ENCODE results near the gene DAND5.

Gene DAND5

DNA sequence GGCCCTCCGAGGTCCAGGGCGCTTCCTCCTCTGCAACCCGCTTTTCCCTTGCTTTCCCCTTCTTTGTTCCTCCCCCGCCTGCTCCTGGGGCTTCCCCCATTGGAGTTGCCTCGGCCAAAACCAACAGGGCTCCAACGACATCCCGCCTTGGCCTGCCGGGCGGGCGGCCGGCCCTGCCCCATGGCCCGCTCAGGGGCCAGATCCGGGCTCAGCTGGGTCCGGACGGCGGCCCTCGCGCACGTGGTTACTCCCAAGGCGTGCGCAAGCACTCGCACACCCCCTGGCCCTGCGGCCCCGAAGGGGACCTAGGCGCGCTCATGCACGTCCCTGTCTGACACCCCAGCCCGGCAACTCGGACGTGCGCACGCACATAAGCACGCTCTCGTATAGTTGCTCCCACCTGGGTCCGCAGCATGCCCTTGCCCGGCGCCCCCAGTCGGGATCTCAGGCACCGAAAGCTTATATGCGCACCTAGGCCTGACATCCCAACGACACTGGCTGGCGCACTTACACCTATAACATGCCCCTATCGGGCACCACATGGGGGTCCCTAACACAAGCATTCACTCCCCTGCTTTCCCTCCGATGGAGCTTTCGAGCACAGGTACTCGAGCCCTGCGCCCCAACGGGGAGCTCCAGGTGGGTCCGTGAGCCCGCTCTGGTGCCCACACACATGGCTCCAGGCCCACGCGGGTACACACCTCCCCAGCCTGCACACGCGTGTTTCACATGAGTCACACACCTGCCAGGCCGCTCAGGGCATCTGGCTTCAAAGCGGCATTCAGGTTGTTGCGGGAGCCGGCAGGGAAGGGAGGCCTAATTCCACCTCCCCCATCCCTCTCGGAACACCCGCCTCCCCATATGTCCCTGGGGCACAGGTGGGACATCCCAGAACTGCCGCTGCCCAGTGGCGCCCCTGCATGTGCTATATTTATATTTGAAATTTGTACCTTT is 40.9 kb downstream of the DAND5 start:
- DNase-seq (ENCODE audit: low read depth in 3 of 3): no peak

DNA sequence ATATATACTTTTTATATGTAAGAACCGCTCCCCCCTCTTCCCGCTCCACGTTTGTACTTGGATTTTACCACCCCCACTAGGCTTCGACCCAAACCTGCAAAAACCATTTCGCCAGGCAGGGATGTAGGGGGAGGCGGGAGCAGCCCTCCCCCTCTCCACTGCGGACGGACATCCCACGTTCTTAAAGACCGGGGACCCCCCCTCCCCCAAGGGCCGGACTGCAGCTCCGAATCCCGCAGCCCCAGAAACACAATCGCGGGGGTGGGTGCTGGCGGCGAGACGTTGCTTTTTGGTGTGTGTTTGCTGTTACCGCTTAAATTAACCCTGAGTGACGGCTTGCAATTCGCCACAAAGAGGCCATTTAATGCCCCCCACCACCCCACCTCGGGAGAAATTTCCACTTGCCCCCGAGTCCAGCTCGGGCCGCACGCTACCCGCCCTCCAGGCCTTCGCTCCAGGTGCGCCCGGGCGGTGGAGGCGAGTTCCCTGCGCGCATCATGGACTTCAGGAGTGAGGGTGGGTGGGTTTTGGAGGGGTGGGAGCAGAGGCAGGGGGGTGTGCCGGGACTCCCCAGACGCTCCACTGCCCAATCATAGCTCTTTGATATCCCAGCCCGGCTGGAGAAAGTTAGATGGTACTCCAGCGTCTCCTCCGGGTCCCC is 41.7 kb downstream of the DAND5 start:
- DNase-seq (ENCODE audit: low read depth in 3 of 3): no peak

- no peak for DNase-seq (ENCODE audit: low read depth in 3 of 3)
Observed at GRCh38 chr19:13011653-13012389, 42.4 kb downstream of the DAND5 start.

- no peak for DNase-seq (ENCODE audit: low read depth in 3 of 3)
Observed at GRCh38 chr19:13012390-13012689, 43.0 kb downstream of the DAND5 start.

GRCh38 chr19:13012690-13013608 is 43.6 kb downstream of the DAND5 start:
- no peak for DNase-seq (ENCODE audit: low read depth in 3 of 3)

DNA sequence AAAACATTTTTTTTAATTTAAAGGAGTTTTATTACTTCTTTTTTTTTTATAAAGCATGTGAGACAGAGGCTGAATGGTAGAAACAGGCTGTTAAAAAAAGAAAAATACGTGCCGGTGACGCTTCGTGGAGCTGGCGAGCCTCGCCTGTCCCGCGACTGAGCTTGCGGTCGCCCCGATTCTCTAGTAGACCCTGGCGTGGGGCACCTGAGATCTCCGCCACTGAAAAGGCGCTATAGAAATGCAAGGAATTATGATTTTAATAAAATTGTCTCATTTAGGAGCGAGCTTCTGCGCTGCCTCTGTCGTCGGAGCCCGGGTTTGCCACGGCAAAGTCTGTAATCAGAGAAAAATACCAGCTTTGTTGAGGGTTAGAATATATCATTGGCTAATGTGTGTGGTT is 44.3 kb downstream of the DAND5 start:
- no peak for DNase-seq (ENCODE audit: low read depth in 3 of 3)

GRCh38 chr19:13014101-13014920 is 44.9 kb downstream of the DAND5 start:
- DNase-seq (ENCODE audit: low read depth in 3 of 3): no peak

DNA sequence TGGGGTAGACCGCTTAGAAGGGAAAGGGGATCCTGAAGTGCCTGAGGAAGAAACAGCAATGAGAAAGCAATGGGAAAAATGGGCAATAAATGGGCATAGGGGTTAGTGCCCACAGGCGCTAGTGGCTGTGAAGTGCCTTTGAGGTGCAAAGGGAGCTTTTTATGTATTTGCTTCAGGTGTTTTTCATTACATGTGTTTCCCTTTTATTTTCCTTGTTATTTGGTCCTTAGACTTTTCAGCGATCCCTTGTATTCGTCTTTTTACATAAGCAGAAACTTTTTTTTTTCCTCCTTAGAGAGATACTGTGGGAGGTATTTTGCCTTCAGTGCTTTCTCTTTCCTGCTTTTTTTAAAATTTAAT is 45.5 kb downstream of the DAND5 start:
- no peak for DNase-seq (ENCODE audit: low read depth in 3 of 3)

DNA sequence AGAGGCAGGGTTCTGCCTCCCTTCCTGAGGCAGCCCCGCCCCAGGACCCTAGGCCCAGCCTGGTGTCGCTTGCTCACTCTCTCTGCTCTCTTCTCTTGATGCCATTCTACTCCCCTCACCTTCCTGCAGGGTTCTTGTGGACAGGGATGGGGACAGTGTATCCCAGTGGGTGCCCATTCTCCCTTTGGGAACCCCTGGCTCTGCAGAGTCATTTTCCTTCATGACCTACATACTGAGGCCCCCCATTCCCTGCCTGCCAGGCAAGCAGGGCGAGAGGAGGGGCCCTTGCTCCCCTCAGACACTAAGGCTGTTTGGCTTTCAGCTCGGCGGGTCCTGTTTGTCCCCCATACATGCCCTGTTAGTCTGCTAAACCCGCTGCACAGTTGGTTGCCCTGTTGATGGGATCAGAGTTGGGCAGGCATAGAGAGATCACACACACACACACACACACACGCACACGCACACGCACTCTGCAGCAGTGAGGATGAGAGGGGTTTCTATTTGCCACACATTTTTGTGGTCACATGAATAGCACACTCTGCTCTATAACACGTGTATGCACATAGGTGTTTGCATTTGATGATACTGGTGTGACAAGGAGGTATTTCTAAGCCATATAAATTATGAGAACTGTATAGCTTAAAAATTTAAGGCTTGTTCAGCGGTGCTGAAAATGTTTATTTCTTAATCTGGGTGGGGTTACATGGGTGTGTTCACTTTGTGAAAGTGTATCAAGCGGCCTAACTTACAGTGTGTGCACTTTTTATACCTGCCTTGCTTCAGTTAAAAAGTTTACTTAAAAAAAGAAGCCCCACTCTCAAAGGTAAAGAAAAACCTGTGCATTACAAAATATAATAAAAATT is 46.2 kb downstream of the DAND5 start:
- no peak for DNase-seq (ENCODE audit: low read depth in 3 of 3)

DNA sequence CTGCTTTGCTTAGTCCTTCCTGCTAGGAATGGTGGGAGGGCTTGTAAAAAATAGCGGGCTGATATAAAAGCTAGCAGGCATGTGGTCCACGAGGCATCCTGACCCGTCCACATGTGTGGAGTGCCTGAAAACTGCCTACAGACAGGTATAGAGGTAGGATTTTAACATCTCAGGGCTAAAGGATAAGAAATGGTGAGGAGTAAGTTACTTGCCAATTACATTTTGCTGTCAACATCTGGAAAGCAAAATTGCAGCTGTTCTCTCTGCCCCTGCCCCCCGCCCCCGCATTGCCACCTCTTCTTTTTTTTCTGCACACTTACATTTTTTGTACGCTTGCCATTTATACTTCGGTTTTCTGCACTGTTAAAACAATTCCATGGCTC is 46.9 kb downstream of the DAND5 start:
- DNase-seq (ENCODE audit: low read depth in 3 of 3): no peak

DNA sequence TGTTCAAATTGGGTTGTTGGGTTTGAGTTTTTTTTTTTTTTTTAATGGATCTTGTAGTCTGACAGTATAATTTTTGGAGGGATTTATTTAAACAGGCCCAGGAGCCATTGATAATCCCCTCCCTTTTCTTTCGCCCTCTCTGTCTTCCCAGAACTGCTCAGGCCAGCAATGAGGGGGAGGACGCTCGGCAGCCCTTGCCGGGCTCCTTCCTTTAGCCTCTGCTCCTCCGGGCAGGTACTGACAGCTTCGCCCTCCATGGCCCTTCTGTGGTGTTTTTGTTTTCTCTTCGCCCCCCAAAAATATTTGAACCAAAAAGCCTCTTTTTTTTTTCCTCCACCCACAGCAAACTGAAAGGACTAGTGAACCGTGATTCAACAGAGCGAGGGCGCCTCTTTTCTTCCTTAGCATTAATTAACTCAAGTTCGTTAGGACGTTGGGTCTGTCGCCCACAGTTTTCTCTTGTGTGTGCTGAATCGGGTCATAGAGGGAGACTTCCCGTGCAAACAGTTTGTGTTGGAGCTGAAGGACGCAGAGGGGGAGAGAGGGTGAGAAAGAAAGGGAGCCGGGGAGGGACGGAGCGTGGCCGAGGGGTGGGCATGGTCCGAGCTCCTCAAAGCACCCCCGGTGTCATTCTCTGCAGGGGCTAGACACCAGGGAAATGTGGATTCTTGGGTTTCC is 47.4 kb downstream of the DAND5 start:
- no peak for DNase-seq (ENCODE audit: low read depth in 3 of 3)

DNA sequence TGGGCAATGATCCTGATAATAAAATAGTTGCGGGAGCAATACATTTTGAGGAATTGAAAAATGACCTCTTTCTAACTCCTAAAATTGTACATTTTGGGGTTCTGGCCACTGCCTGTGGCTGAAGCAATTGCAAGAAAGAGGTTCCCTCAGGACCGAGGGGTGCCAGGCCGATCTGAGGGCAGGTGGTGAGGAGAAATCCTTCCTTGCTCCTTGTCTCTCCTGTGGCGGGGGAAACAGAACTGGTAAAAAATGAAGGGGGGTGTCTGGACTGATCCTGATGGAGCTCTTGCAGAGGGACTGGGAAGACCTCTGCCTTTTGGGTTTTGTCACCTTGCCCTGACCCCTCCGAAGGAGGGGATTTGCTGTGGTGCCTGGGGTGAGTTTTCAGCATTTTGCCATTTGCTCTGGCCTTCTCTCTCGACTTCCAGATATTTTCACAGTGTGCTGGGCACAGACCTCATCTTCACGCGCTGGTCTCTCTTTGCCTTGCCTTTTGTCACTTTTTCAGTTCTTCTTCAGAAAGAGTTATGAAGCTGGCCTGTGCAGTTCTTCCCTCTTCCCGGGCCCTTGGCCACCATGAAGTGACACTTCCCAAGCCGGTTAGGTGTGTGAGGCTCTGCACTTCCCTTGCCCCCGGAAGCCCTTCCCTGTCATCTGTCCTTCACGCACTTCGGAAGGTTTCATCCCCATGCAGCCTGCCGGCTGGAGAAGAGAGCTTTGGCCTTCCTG is 48.1 kb downstream of the DAND5 start:
- DNase-seq (ENCODE audit: low read depth in 3 of 3): no peak

GRCh38 chr19:13018035-13018914 is 48.9 kb downstream of the DAND5 start:
- DNase-seq (ENCODE audit: low read depth in 3 of 3): no peak

- no peak for DNase-seq (ENCODE audit: low read depth in 3 of 3)
Observed at GRCh38 chr19:13019332-13019731, 50.0 kb downstream of the DAND5 start.

DNA sequence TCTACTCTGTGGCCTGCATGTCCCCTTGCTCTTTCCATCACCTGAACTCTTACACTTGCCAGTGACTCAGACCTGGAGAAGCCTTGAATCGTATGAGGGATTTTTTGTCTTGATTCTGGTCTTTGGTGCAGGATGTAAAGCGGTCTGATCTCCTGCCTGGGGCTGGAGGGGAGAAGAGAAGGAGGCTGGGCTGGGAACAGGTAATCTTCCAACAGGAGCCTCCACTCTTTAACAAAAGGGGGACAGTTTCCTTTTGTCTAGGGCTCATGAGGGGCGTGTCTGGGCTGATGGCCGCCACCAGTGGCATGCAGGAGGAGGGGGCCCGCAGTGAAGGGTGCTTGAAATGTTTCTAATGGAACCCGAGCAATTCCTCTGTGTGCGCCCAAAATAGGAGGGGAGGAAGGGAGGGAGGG is 50.6 kb downstream of the DAND5 start:
- no peak for DNase-seq (ENCODE audit: low read depth in 3 of 3)

- DNase-seq (ENCODE audit: low read depth in 3 of 3): no peak
Observed at GRCh38 chr19:13022111-13022858, 52.9 kb downstream of the DAND5 start.

All from stimulated activated CD4-positive, alpha-beta T cell treated with anti-CD3 and anti-CD28 coated beads, TNF-alpha, amount 100 ng/mL, for 48 hours (primary cell).